H9 (cell line): ENCODE measurements around the gene ZBED2. TPM values are rescaled to one million over a fixed set of nuclear protein-coding genes. Genes with fewer than 3 reads are reported as not detected.

Experiments used
- DNase-seq: peaks from one replicate; pipeline ENCODE4 v3.0.0-alpha.2; 2017
- H2AFZ ChIP-seq: one replicate; pipeline ENCODE4 v1.6.1; 2013; ENCODE audit warnings: mild to moderate bottlenecking, low read length, control low read depth, moderate library complexity
- H2AK5ac ChIP-seq: 2 replicates; pipeline ENCODE4 v1.6.1; 2013; ENCODE audit warnings: low read length, control low read depth, mixed read lengths; ENCODE audit not compliant: insufficient read length
- H2BK120ac ChIP-seq: one replicate; pipeline ENCODE4 v1.6.1; 2013; ENCODE audit warnings: low read depth, mild to moderate bottlenecking, low read length, control low read depth, inconsistent platforms; ENCODE audit not compliant: poor library complexity, severe bottlenecking
- H2BK12ac ChIP-seq: 2 replicates; pipeline ENCODE4 v1.6.1; 2013; ENCODE audit warnings: low read length, control low read depth, mixed read lengths, low read depth; ENCODE audit not compliant: insufficient read length
- H2BK15ac ChIP-seq: 2 replicates; pipeline ENCODE4 v1.6.1; 2013; ENCODE audit warnings: low read depth, low read length, control low read depth
- H2BK20ac ChIP-seq: one replicate; pipeline ENCODE4 v1.6.1; 2013; ENCODE audit warnings: low read depth, mild to moderate bottlenecking, low read length, control low read depth, inconsistent platforms; ENCODE audit not compliant: poor library complexity, severe bottlenecking
- H2BK5ac ChIP-seq: 2 replicates; pipeline ENCODE4 v1.6.1; 2013; ENCODE audit warnings: low read length, control low read depth, mixed read lengths; ENCODE audit not compliant: insufficient read length
- H3K14ac ChIP-seq: 2 replicates; pipeline ENCODE4 v1.6.1; 2013; ENCODE audit warnings: low read length, control low read depth; ENCODE audit not compliant: insufficient read depth
- H3K18ac ChIP-seq: 2 replicates; pipeline ENCODE4 v1.6.1; 2013; ENCODE audit warnings: low read depth, mild to moderate bottlenecking, mixed read lengths, low read length, control low read depth; ENCODE audit not compliant: insufficient read length
- H3K23ac ChIP-seq: 2 replicates; pipeline ENCODE4 v1.6.1; 2013; ENCODE audit warnings: low read length, control low read depth, mixed read lengths, low read depth; ENCODE audit not compliant: insufficient read length
- H3K23me2 ChIP-seq: 2 replicates; pipeline ENCODE4 v1.6.1; 2013; ENCODE audit warnings: low read depth, mild to moderate bottlenecking, mixed read lengths, low read length, control low read depth; ENCODE audit not compliant: insufficient read length, poor library complexity, severe bottlenecking
- H3K27ac ChIP-seq: 2 replicates; pipeline ENCODE4 v1.5.1; 2013; ENCODE audit warnings: low read length, control low read depth, mixed read lengths, low read depth; ENCODE audit not compliant: insufficient read length
- H3K27me3 ChIP-seq: 2 replicates; pipeline ENCODE4 v1.6.1; 2013; ENCODE audit warnings: low read length, control low read depth, inconsistent platforms; ENCODE audit not compliant: insufficient read depth
- H3K4ac ChIP-seq: 2 replicates; pipeline ENCODE4 v1.6.1; 2013; ENCODE audit warnings: low read depth, mild to moderate bottlenecking, control low read depth, inconsistent platforms, low read length, moderate library complexity
- H3K4me1 ChIP-seq: 2 replicates; pipeline ENCODE4 v1.6.1; 2013; ENCODE audit warnings: low read length, control low read depth, inconsistent platforms; ENCODE audit not compliant: insufficient read depth
- H3K4me2 ChIP-seq: 2 replicates; pipeline ENCODE4 v1.6.1; 2013; ENCODE audit warnings: low read length, control low read depth, mixed read lengths; ENCODE audit not compliant: insufficient read length, insufficient read depth
- H3K56ac ChIP-seq: 2 replicates; pipeline ENCODE4 v1.6.1; 2013; ENCODE audit warnings: low read depth, mild to moderate bottlenecking, mixed read lengths, low read length, control low read depth; ENCODE audit not compliant: insufficient read length
- H3K79me1 ChIP-seq: 2 replicates; pipeline ENCODE4 v1.6.1; 2013; ENCODE audit warnings: low read depth, mild to moderate bottlenecking, moderate library complexity, low read length, control low read depth, inconsistent platforms; ENCODE audit not compliant: insufficient read depth, poor library complexity, severe bottlenecking
- H3K79me2 ChIP-seq: 2 replicates; pipeline ENCODE4 v1.6.1; 2013; ENCODE audit warnings: low read length, control low read depth, inconsistent platforms; ENCODE audit not compliant: insufficient read depth
- H3K9ac ChIP-seq: 2 replicates; pipeline ENCODE4 v1.6.1; 2013; ENCODE audit warnings: low read length, control low read depth, mixed read lengths; ENCODE audit not compliant: insufficient read length; ENCODE audit errors: extremely low read depth
- H3K9me3 ChIP-seq: one replicate; pipeline ENCODE4 v1.6.1; 2013; ENCODE audit warnings: low read depth, low read length, inconsistent platforms; ENCODE audit not compliant: control insufficient read depth
- H3T11ph ChIP-seq: one replicate; pipeline ENCODE4 v1.6.1; 2013; ENCODE audit warnings: mild to moderate bottlenecking, low read length, control low read depth, inconsistent platforms
- H4K20me1 ChIP-seq: one replicate; pipeline ENCODE4 v1.6.1; 2013; ENCODE audit not compliant: control insufficient read depth, insufficient read length, insufficient read depth
- H4K5ac ChIP-seq: 2 replicates; pipeline ENCODE4 v1.6.1; 2013; ENCODE audit warnings: low read depth, mild to moderate bottlenecking, mixed read lengths, low read length, control low read depth; ENCODE audit not compliant: insufficient read length
- H4K8ac ChIP-seq: replicated peaks from 2 replicates; pipeline ENCODE4 v1.6.1; 2013; ENCODE audit warnings: low read length, control low read depth, mixed read lengths, low read depth; ENCODE audit not compliant: insufficient read length
- H4K91ac ChIP-seq: 2 replicates; pipeline ENCODE4 v1.6.1; 2013; ENCODE audit warnings: low read depth, mild to moderate bottlenecking, moderate library complexity, mixed read lengths, low read length, control low read depth; ENCODE audit not compliant: insufficient read length
- H3K27ac Mint-ChIP-seq, 3 experiments: 2 replicates in 2 of 3; 3 replicates in 1 of 3; pipeline ENCODE4 v1.8.0; 2020 to 2021; ENCODE audit warnings: mixed read lengths in 3 of 3, mild to moderate bottlenecking in 1 of 3, moderate library complexity in 1 of 3
- H3K27me3 Mint-ChIP-seq: 2 replicates; pipeline ENCODE4 v1.8.0; 2021; ENCODE audit warnings: low read depth, mild to moderate bottlenecking, moderate library complexity, mixed read lengths
- H3K36me3 Mint-ChIP-seq, 3 experiments: 2 replicates in 2 of 3; 3 replicates in 1 of 3; pipeline ENCODE4 v1.8.0; 2020 to 2021; ENCODE audit warnings: low read depth in 3 of 3, mixed read lengths in 3 of 3; ENCODE audit not compliant: insufficient read depth in 1 of 3
- H3K4me1 Mint-ChIP-seq, 2 experiments: 2 replicates each; pipeline ENCODE4 v1.8.0; 2020; ENCODE audit warnings: mixed read lengths in 2 of 2
- H3K4me3 Mint-ChIP-seq, 2 experiments: 2 replicates in 1 of 2; 3 replicates in 1 of 2; pipeline ENCODE4 v1.8.0; 2020 to 2021; ENCODE audit warnings: mild to moderate bottlenecking in 2 of 2, mixed read lengths in 2 of 2, moderate library complexity in 1 of 2
- H3K9me3 Mint-ChIP-seq, 2 experiments: 2 replicates in 1 of 2; 3 replicates in 1 of 2; pipeline ENCODE4 v1.8.0; 2020; ENCODE audit warnings: mild to moderate bottlenecking in 2 of 2, mixed read lengths in 2 of 2, moderate library complexity in 1 of 2
- WGBS: extraction: QIAGEN DNeasy Blood & Tissue Kit; methylation state at CpG from one replicate; pipeline ENCODE4 v1.1.7; 2013; ENCODE audit warnings: missing lambda C conversion rate, low lambda C conversion rate, mixed read lengths; ENCODE audit not compliant: insufficient read length; ENCODE audit errors: extremely low coverage; 5-methylcytosine and 5-hydroxymethylcytosine counted together
- total RNA-seq: library from RNA; stranded (reverse); gene quantifications from 2 replicates; pipeline ENCODE4 v1.2.1, GENCODE V29; 2021
- TF ChIP-seq, protein P1 (sequence below): fragments of 200-600 bp; sonication (generic); conservative IDR thresholded peaks from 3 replicates; pipeline ENCODE4 v1.8.0; 2021; ENCODE audit warnings: antibody characterized with exemption, mild to moderate bottlenecking

ZBED2 gene
- total RNA-seq, 1 experiment from 2014 or later = not detected

DNA sequence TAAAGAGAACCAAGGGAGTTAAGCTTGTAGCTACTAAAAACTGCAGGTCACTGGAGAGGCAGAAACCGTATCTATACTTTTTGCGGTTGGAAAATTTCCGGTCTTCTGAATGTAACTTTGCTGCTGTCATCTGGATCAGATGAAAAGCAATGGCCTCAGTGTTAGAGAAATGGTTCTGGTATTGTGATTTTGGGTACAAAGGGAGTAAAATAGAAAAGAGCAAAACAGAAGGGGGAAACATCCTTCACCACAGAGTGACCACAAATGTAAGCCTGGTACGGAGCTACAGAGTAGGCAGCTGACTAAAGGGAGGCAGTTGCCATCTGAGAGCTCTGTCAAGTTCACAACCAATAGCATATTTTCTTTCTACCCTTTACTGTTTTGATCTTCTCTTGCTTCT, 47.5 kb downstream of the ZBED2 start:
- H2AK5ac ChIP-seq = no peak overlapping the region
- H3K27ac Mint-ChIP-seq = no peak overlapping the region
- H2BK12ac ChIP-seq = no peak overlapping the region
- H3K4ac ChIP-seq = no peak overlapping the region
- no peaks in the 10 kb centered on the region for H3K23me2 ChIP-seq
- no peak overlapping the region for H3K56ac ChIP-seq
- no peaks in the 10 kb centered on the region for H3K27me3 Mint-ChIP-seq
- WGBS = no CpG with 5 or more reads among the region's 4 CpGs
- H2BK15ac ChIP-seq = no peak overlapping the region
- TF ChIP-seq, protein P1, sequence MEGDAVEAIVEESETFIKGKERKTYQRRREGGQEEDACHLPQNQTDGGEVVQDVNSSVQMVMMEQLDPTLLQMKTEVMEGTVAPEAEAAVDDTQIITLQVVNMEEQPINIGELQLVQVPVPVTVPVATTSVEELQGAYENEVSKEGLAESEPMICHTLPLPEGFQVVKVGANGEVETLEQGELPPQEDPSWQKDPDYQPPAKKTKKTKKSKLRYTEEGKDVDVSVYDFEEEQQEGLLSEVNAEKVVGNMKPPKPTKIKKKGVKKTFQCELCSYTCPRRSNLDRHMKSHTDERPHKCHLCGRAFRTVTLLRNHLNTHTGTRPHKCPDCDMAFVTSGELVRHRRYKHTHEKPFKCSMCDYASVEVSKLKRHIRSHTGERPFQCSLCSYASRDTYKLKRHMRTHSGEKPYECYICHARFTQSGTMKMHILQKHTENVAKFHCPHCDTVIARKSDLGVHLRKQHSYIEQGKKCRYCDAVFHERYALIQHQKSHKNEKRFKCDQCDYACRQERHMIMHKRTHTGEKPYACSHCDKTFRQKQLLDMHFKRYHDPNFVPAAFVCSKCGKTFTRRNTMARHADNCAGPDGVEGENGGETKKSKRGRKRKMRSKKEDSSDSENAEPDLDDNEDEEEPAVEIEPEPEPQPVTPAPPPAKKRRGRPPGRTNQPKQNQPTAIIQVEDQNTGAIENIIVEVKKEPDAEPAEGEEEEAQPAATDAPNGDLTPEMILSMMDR = no peak
- no peak overlapping the region for H4K91ac ChIP-seq
- H2BK20ac ChIP-seq = no peak overlapping the region
- no peak overlapping the region for H3K14ac ChIP-seq
- H3T11ph ChIP-seq = no peak overlapping the region
- H3K4me3 Mint-ChIP-seq = no peak overlapping the region
- H3K79me1 ChIP-seq = no peaks in the 10 kb centered on the region
- no peak for DNase-seq
- no peaks in the 10 kb centered on the region; a peak in 2 of 4 replicates for H3K4me1 Mint-ChIP-seq
- H4K20me1 ChIP-seq = no peaks in the 10 kb centered on the region
- no peaks in the 10 kb centered on the region for H3K27me3 ChIP-seq
- 0 out of 2 replicates have a peak, but pooled peaks cover 1% of the 10 kb centered on the region for H3K79me2 ChIP-seq
- H4K5ac ChIP-seq = no peak overlapping the region
- no peak overlapping the region for H3K27ac ChIP-seq
- H3K9me3 Mint-ChIP-seq = no peaks in the 10 kb centered on the region
- H3K4me2 ChIP-seq = no peak overlapping the region
- H2BK120ac ChIP-seq = no peak overlapping the region
- H3K18ac ChIP-seq = no peak overlapping the region
- no peak overlapping the region for H2BK5ac ChIP-seq
- H2AFZ ChIP-seq = no peak overlapping the region
- H4K8ac ChIP-seq = no peak overlapping the region
- peaks cover 4% of the 10 kb centered on the region; the same call in 1 of the 2 replicates for H3K4me1 ChIP-seq
- H3K23ac ChIP-seq = no peak overlapping the region
- no peaks in the 10 kb centered on the region for H3K9me3 ChIP-seq
- H3K9ac ChIP-seq = no peak overlapping the region
- H3K36me3 Mint-ChIP-seq = no peaks in the 10 kb centered on the region
